ENCODE data around the gene SAP30BP.

Gene SAP30BP

GRCh38 chr17:75650874-75651273 lies 16.3 kb upstream of the SAP30BP start:
- no peak for DNase-seq

- DNase-seq, result no peak
Measured at GRCh38 chr17:75652341-75652740, 14.8 kb upstream of the SAP30BP start.

GRCh38 chr17:75652934-75653549 lies 14.1 kb upstream of the SAP30BP start:
- peak; percentile 44 to 57 for DNase-seq

- no peak for DNase-seq
Measured at GRCh38 chr17:75654176-75654575, 13.0 kb upstream of the SAP30BP start.

GRCh38 chr17:75658237-75658636 lies 8.9 kb upstream of the SAP30BP start:
- DNase-seq, result no peak

- no peak for DNase-seq
Measured at GRCh38 chr17:75661531-75661930, 5.6 kb upstream of the SAP30BP start.

- no peak for DNase-seq
Measured at GRCh38 chr17:75662511-75662910, 4.6 kb upstream of the SAP30BP start.

- no peak for DNase-seq
Measured at GRCh38 chr17:75664099-75664549, 3.0 kb upstream of the SAP30BP start.

GRCh38 chr17:75665981-75666380 lies 1.2 kb upstream of the SAP30BP start:
- no peak for DNase-seq

GRCh38 chr17:75667825-75668224 lies 687 bp downstream of the SAP30BP start:
- no peak for DNase-seq

- DNase-seq, result no peak
Measured at GRCh38 chr17:75668489-75668888, 1.4 kb downstream of the SAP30BP start.

GRCh38 chr17:75670868-75671267 lies 3.7 kb downstream of the SAP30BP start:
- DNase-seq, result no peak

GRCh38 chr17:75672011-75672410 lies 4.9 kb downstream of the SAP30BP start:
- DNase-seq, result no peak

GRCh38 chr17:75673487-75673886 lies 6.3 kb downstream of the SAP30BP start:
- no peak for DNase-seq

GRCh38 chr17:75676461-75676860 lies 9.3 kb downstream of the SAP30BP start:
- no peak for DNase-seq

- DNase-seq, result no peak
Measured at GRCh38 chr17:75679706-75680211, 12.6 kb downstream of the SAP30BP start.

- DNase-seq, result no peak
Measured at GRCh38 chr17:75680431-75680830, 13.3 kb downstream of the SAP30BP start.

GRCh38 chr17:75681289-75681688 lies 14.2 kb downstream of the SAP30BP start:
- DNase-seq, result no peak

- no peak for DNase-seq
Measured at GRCh38 chr17:75683583-75683982, 16.4 kb downstream of the SAP30BP start.

- no peak for DNase-seq
Measured at GRCh38 chr17:75684249-75684648, 17.1 kb downstream of the SAP30BP start.

GRCh38 chr17:75684924-75685323 lies 17.8 kb downstream of the SAP30BP start:
- no peak for DNase-seq

- no peak for DNase-seq
Measured at GRCh38 chr17:75685499-75685898, 18.4 kb downstream of the SAP30BP start.

GRCh38 chr17:75688209-75688825 lies 21.2 kb downstream of the SAP30BP start:
- DNase-seq, result no peak

GRCh38 chr17:75689441-75689873 lies 22.3 kb downstream of the SAP30BP start:
- no peak for DNase-seq

GRCh38 chr17:75691371-75691791 lies 24.2 kb downstream of the SAP30BP start:
- no peak for DNase-seq

All from NCI-H524 (cell line).